ENCODE results near the gene LDB2. TPM values are rescaled to one million over a fixed set of nuclear protein-coding genes. Genes with fewer than 3 reads are reported as not detected.

The LDB2 gene
- total RNA-seq, 2 donors from 2014 or later, result 11.4 to 14.5 TPM

DNA sequence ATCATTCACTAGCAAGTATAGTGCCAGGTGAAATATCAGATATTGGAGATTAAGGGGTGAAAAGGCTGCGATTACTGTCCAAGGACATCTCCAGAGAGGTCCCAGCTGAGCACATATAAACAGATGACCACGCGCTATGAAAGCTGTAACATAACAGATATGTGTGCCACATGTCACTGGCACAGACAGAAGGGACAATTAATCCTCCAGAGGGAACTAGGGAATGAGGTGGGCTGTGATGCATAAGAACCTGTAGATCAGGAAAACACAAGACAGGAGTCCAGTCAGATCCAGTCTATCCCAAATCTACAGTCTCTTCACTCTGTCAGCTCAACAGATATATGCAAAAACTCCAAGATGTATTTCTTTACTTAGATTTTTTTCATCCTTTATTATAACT is 157.2 kb downstream of the LDB2 start:
- TF ChIP-seq, protein P1, sequence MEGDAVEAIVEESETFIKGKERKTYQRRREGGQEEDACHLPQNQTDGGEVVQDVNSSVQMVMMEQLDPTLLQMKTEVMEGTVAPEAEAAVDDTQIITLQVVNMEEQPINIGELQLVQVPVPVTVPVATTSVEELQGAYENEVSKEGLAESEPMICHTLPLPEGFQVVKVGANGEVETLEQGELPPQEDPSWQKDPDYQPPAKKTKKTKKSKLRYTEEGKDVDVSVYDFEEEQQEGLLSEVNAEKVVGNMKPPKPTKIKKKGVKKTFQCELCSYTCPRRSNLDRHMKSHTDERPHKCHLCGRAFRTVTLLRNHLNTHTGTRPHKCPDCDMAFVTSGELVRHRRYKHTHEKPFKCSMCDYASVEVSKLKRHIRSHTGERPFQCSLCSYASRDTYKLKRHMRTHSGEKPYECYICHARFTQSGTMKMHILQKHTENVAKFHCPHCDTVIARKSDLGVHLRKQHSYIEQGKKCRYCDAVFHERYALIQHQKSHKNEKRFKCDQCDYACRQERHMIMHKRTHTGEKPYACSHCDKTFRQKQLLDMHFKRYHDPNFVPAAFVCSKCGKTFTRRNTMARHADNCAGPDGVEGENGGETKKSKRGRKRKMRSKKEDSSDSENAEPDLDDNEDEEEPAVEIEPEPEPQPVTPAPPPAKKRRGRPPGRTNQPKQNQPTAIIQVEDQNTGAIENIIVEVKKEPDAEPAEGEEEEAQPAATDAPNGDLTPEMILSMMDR (conservative IDR thresholded peaks at IDR 0.05), result no peak
- Histone ChIP-seq H3K36me3 (ENCODE audit: control insufficient read depth, insufficient read depth, low read length) (no peaks in the 10 kb centered on the region), H3K4me3 (ENCODE audit: low read length) (no peak overlapping the region), H3K9ac (ENCODE audit: extremely low read depth, low read length, poor library complexity, severe bottlenecking) (no peak overlapping the region), H3K4me1 (ENCODE audit: control insufficient read depth, insufficient read depth, low read length) (no peaks in the 10 kb centered on the region), H3K9me3 (ENCODE audit: control insufficient read depth, low read length) (no peaks in the 10 kb centered on the region), H3K27ac (ENCODE audit: low read depth, low read length) (no peak overlapping the region), H3K27me3 (ENCODE audit: control insufficient read depth, insufficient read depth, low read length, poor library complexity, severe bottlenecking) (no peaks in the 10 kb centered on the region)
- H3K4me3 Mint-ChIP-seq, result no peak overlapping the region
- no peaks in the 10 kb centered on the region for H3K27me3 Mint-ChIP-seq (ENCODE audit: insufficient read depth)
- H3K27ac Mint-ChIP-seq, result no peak overlapping the region
- DNase-seq, result no peak
- H3K9me3 Mint-ChIP-seq, result no peaks in the 10 kb centered on the region
- WGBS, 2 experiments (ENCODE audit: insufficient coverage in 1 of 2, insufficient read length in 1 of 2), result 93 to 94% methylated on average over 3 of the region's 3 CpGs
- H3K36me3 Mint-ChIP-seq (ENCODE audit: low read depth), result no peaks in the 10 kb centered on the region
- no peaks in the 10 kb centered on the region for H3K4me1 Mint-ChIP-seq

DNA sequence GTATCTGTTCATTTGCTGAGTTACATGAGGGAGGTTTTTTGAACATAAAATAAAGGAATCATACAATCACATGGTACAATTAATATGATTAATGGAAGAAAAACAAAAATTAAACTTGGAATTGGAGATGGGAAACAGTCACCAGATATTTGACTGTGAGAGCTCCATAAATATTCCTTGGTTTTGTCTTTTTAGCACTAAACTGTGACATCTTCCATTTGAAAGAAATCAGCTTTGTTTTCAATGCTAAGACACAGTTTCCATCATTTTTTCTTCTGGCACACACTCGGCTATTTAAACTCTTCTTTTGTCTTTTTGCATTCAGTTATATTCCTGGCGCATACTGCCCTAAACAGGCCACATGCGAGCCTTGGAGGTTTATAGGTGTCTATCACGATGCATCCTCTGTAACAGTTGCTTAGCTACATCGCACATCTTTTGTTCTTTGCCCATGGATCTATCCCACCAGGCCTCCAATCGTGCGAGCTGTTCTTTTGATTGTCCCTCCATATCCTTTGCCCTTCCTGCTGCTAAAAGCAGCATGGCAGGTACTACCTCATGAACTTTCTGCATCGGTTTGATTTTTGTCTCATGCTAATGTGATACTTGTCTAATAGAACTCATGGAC is 158.3 kb downstream of the LDB2 start:
- H3K27ac Mint-ChIP-seq, result no peak overlapping the region
- H3K9me3 Mint-ChIP-seq, result no peaks in the 10 kb centered on the region
- no peak for DNase-seq
- no peaks in the 10 kb centered on the region for H3K27me3 ChIP-seq (ENCODE audit: control insufficient read depth, insufficient read depth, low read length, poor library complexity, severe bottlenecking)
- H3K36me3 ChIP-seq (ENCODE audit: control insufficient read depth, insufficient read depth, low read length), result no peaks in the 10 kb centered on the region
- no peak overlapping the region for H3K27ac ChIP-seq (ENCODE audit: low read depth, low read length)
- no peak overlapping the region for H3K9ac ChIP-seq (ENCODE audit: extremely low read depth, low read length, poor library complexity, severe bottlenecking)
- TF ChIP-seq, protein P1 (conservative IDR thresholded peaks at IDR 0.05), result no peak
- no peaks in the 10 kb centered on the region for H3K4me1 Mint-ChIP-seq
- no peak overlapping the region for H3K4me3 ChIP-seq (ENCODE audit: low read length)
- no peak overlapping the region for H3K4me3 Mint-ChIP-seq
- no peaks in the 10 kb centered on the region for H3K36me3 Mint-ChIP-seq (ENCODE audit: low read depth)
- H3K9me3 ChIP-seq (ENCODE audit: control insufficient read depth, low read length), result no peaks in the 10 kb centered on the region
- H3K27me3 Mint-ChIP-seq (ENCODE audit: insufficient read depth), result no peaks in the 10 kb centered on the region
- no peaks in the 10 kb centered on the region for H3K4me1 ChIP-seq (ENCODE audit: control insufficient read depth, insufficient read depth, low read length)
- 82 to 93% methylated on average over 8 of the region's 8 CpGs for WGBS, 2 experiments (ENCODE audit: insufficient coverage in 1 of 2, insufficient read length in 1 of 2)

DNA sequence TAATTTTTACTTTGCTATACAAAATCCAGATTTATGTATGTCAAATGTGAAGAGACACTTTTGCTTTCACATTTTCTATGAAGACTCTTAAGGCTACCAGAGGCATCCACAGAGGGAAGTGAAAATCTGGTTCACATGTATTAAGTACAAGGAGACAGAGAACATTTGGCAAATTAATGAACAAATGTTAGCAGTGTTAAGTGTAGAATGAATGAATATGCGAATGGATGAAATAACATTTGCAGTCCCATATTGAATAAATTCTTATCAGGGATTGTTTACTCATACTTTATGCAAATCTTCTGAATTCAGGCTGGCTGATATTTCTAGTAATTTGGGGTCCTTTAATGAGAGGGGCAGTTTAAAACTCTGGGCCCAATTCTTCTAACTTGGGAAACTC is 159.9 kb downstream of the LDB2 start:
- TF ChIP-seq, protein P1 (conservative IDR thresholded peaks at IDR 0.05), result no peak
- Mint-ChIP-seq H3K9me3 (no peaks in the 10 kb centered on the region), H3K4me3 (no peak overlapping the region), H3K27me3 (ENCODE audit: insufficient read depth) (no peaks in the 10 kb centered on the region), H3K27ac (no peak overlapping the region), H3K36me3 (ENCODE audit: low read depth) (no peaks in the 10 kb centered on the region), H3K4me1 (no peaks in the 10 kb centered on the region)
- no peak overlapping the region for H3K4me3 ChIP-seq (ENCODE audit: low read length)
- DNase-seq, result no peak
- no peaks in the 10 kb centered on the region for H3K27me3 ChIP-seq (ENCODE audit: control insufficient read depth, insufficient read depth, low read length, poor library complexity, severe bottlenecking)
- H3K27ac ChIP-seq (ENCODE audit: low read depth, low read length), result no peak overlapping the region
- no peak overlapping the region for H3K9ac ChIP-seq (ENCODE audit: extremely low read depth, low read length, poor library complexity, severe bottlenecking)
- WGBS, 2 experiments (ENCODE audit: insufficient coverage in 1 of 2, insufficient read length in 1 of 2), result 100% methylated on average over 1 of the region's 1 CpG; no CpG with 5 or more reads in 1 of the 2 experiments
- H3K36me3 ChIP-seq (ENCODE audit: control insufficient read depth, insufficient read depth, low read length), result no peaks in the 10 kb centered on the region
- H3K9me3 ChIP-seq (ENCODE audit: control insufficient read depth, low read length), result no peaks in the 10 kb centered on the region
- no peaks in the 10 kb centered on the region for H3K4me1 ChIP-seq (ENCODE audit: control insufficient read depth, insufficient read depth, low read length)
